ACC112 (cell line): ENCODE data around the gene GRM7.

Source experiments
- H2AFZ ChIP-seq: fragments of 200-600 bp; sonication (generic); one replicate; pipeline ENCODE4 v1.6.0; 2017; ENCODE audit warnings: antibody characterized with exemption, low read length; ENCODE audit not compliant: unreplicated experiment
- H3K27ac ChIP-seq: fragments of 200-600 bp; sonication (generic); 2 replicates; pipeline ENCODE4 v1.5.1; 2014; ENCODE audit warnings: low read depth, mild to moderate bottlenecking, antibody characterized with exemption, low read length, moderate library complexity
- H3K27me3 ChIP-seq: fragments of 200-600 bp; sonication (generic); 2 replicates; pipeline ENCODE4 v1.6.1; 2014; ENCODE audit warnings: mild to moderate bottlenecking, antibody characterized with exemption, low read length, moderate library complexity, mixed read lengths; ENCODE audit not compliant: insufficient read depth
- H3K36me3 ChIP-seq: fragments of 200-600 bp; sonication (generic); 2 replicates; pipeline ENCODE4 v1.6.1; 2016; ENCODE audit warnings: mild to moderate bottlenecking, antibody characterized with exemption, low read length, moderate library complexity, mixed read lengths; ENCODE audit not compliant: insufficient read depth
- H3K4me1 ChIP-seq: fragments of 200-600 bp; sonication (generic); one replicate; pipeline ENCODE4 v1.6.1; 2016; ENCODE audit warnings: low read length, mixed read lengths; ENCODE audit not compliant: insufficient read depth, unreplicated experiment, control insufficient read depth
- H3K4me3 ChIP-seq: fragments of 200-600 bp; sonication (generic); 2 replicates; pipeline ENCODE4 v1.5.1; 2014; ENCODE audit warnings: mild to moderate bottlenecking, low read depth, low read length
- H3K79me2 ChIP-seq: fragments of 200-600 bp; sonication (generic); one replicate; pipeline ENCODE4 v1.6.0; 2016; ENCODE audit warnings: low read length; ENCODE audit not compliant: control insufficient read depth, unreplicated experiment, insufficient read depth

The GRM7 gene

GRCh38 chr3:7112523-7113056 is 251.7 kb downstream of the GRM7 start:
- H3K4me1 ChIP-seq: no peaks in the 10 kb centered on the region
- H2AFZ ChIP-seq: no peak overlapping the region
- no peak overlapping the region for H3K4me3 ChIP-seq
- H3K79me2 ChIP-seq: no peaks in the 10 kb centered on the region
- H3K36me3 ChIP-seq: no peaks in the 10 kb centered on the region
- H3K27ac ChIP-seq: no peak overlapping the region
- no peaks in the 10 kb centered on the region for H3K27me3 ChIP-seq

DNA sequence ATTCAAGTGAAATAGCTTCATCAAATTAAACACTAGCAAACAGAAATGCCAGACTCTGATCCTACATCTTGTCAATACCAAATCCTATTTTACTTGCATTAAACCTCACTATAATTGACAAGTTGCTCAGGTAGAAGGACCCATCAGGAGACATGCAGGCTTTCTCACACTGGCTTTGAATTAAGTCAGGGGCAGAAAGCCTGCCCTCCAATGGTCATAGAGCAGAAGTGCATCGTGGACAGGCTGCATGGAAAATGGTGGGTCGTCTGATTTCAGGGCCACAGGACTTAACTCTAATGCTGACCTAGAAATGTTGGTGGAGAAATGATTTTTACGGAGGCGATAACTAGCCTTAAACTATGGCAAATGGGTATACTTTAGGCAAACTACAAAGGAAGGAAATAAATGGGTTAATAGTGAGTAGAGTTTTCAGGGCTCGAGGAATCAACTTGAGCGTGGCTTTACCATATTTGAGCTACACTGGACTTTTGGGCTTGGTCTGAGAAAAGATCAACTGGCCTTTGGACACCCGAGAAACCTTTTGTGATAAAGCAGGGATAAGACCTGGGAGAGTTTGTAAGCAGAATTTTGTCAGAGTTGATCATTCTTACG is 283.9 kb downstream of the GRM7 start:
- Histone ChIP-seq H3K27me3 (no peaks in the 10 kb centered on the region), H3K4me3 (no peak overlapping the region), H3K79me2 (no peaks in the 10 kb centered on the region), H3K27ac (no peak overlapping the region), H3K4me1 (no peaks in the 10 kb centered on the region), H2AFZ (no peak overlapping the region), H3K36me3 (no peaks in the 10 kb centered on the region)

GRCh38 chr3:7146529-7146928 is 285.6 kb downstream of the GRM7 start:
- Histone ChIP-seq H2AFZ (no peak overlapping the region), H3K79me2 (no peaks in the 10 kb centered on the region), H3K27me3 (no peaks in the 10 kb centered on the region), H3K36me3 (no peaks in the 10 kb centered on the region), H3K4me1 (no peaks in the 10 kb centered on the region), H3K27ac (no peak overlapping the region), H3K4me3 (no peak overlapping the region)

- Histone ChIP-seq H3K36me3 (no peaks in the 10 kb centered on the region), H3K4me3 (no peak overlapping the region), H3K4me1 (no peaks in the 10 kb centered on the region), H3K79me2 (no peaks in the 10 kb centered on the region), H2AFZ (no peak overlapping the region), H3K27me3 (no peaks in the 10 kb centered on the region), H3K27ac (no peak overlapping the region)
These were observed 297.6 kb downstream of the GRM7 start for GRCh38 chr3:7158516-7158915.

- Histone ChIP-seq H3K4me1 (no peaks in the 10 kb centered on the region), H3K27me3 (no peaks in the 10 kb centered on the region), H3K4me3 (no peak overlapping the region), H3K79me2 (no peaks in the 10 kb centered on the region), H3K27ac (no peak overlapping the region), H3K36me3 (no peaks in the 10 kb centered on the region), H2AFZ (no peak overlapping the region)
These were observed 299.8 kb downstream of the GRM7 start for GRCh38 chr3:7160689-7161088.

DNA sequence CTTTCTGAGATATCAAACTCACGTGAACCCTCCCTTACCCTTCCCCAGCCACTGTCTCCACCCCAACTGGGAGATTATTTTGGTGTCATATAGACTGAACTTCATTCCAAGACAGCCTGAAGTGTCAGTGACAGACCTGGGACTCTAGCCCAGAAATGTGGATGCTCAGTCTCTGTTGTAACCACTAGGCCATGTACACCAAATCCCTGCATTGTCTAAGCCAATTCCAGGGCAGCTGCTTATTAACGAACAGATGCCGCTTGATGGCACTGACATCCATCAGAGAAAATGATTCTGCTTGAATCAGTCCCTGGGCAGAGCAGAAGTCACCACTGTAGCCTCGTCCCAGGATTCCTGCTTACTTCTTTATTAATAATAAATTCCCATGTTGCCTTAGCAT is 305.5 kb downstream of the GRM7 start:
- H2AFZ ChIP-seq: no peak overlapping the region

DNA sequence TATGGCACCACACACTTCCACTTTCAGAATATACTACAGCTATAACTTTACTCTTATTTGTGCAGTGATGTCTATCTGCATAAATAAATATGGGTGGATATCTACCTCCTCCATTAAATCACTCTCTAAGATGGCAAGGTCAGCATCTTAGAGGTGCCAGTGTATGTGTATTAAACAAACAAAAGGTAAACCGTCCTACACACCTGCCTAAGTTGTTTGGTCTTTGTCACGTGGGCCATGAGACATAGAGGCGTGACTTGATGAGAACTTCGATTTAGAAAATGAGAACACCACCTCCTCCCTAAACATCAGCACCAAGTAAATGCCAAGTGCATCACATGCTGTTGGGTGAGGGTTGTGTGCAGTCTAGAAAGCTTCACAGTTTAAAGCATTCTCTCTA is 310.6 kb downstream of the GRM7 start:
- H3K4me3 ChIP-seq: no peak overlapping the region
- no peak overlapping the region for H2AFZ ChIP-seq
- H3K36me3 ChIP-seq: no peaks in the 10 kb centered on the region
- H3K27me3 ChIP-seq: no peaks in the 10 kb centered on the region
- no peaks in the 10 kb centered on the region for H3K4me1 ChIP-seq
- H3K79me2 ChIP-seq: no peaks in the 10 kb centered on the region
- no peak overlapping the region for H3K27ac ChIP-seq

More for the DNA sequence above, 305.5 kb downstream of the GRM7 start:
- H3K27me3 ChIP-seq: no peaks in the 10 kb centered on the region
- no peaks in the 10 kb centered on the region for H3K79me2 ChIP-seq
- no peak overlapping the region for H3K4me3 ChIP-seq
- no peaks in the 10 kb centered on the region for H3K36me3 ChIP-seq
- H3K4me1 ChIP-seq: no peaks in the 10 kb centered on the region
- no peak overlapping the region for H3K27ac ChIP-seq

DNA sequence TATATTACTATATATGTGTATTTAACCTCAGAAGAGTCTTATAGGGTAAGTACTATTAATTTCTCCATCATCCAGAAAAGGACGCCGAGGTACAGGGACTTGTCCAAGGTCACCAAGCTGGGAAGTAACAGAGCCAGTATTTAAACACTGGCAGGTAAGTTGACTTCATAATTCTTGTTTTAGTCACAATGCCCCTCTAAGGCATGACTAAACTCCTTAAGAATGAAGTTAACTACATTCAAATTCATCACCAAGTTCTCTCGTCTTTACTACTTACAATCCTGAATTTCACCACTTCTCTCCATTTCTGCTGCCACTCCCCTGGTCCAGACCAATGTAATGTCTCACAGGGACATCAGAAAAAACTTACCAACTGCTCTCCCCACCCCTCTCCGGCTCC is 312.1 kb downstream of the GRM7 start:
- Histone ChIP-seq H3K4me1 (no peaks in the 10 kb centered on the region), H3K4me3 (no peak overlapping the region), H3K79me2 (no peaks in the 10 kb centered on the region), H3K36me3 (no peaks in the 10 kb centered on the region), H3K27me3 (no peaks in the 10 kb centered on the region), H2AFZ (no peak overlapping the region), H3K27ac (no peak overlapping the region)

DNA sequence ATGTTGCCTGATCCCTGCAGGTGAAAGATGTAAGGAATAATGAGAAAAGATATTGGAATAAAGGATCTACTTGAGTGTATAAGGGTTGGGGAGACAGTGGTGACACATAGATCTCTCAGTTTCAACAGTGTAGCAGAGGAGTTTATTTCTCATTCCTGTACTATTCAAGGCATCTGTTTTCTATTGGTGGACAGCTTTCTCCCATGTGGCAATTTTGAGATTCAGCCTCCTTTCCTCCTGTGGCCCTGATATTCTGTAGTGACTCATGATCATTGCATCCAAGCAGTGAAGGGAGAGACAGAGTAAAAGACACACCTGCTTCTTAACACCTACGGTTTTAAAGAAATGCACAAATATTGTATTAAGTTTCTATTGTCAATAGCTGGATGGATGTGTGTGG is 327.6 kb downstream of the GRM7 start:
- no peak overlapping the region for H3K4me3 ChIP-seq

DNA sequence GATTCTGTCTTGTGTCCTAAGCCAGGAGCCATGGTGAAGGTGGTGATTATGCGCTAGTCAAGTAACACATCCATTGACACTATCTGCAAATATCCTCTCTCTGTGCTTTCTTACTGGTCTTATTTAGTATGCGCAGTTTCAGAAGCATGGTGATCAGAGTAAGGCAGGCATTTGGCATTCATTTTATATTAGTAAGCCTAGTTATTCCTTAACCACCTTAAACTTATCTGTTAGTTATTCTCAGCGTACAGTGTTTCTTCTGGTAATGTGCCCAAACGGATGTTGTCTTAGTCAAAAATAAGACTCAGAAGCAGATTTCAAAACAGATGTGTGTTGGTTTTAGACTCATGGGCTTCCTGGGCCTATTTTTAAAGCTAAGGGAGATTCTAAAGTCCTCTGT is 329.2 kb downstream of the GRM7 start:
- Histone ChIP-seq H2AFZ (no peak overlapping the region), H3K4me1 (no peaks in the 10 kb centered on the region), H3K4me3 (no peak overlapping the region), H3K36me3 (no peaks in the 10 kb centered on the region), H3K27ac (no peak overlapping the region), H3K79me2 (no peaks in the 10 kb centered on the region), H3K27me3 (no peaks in the 10 kb centered on the region)

More for the DNA sequence above, 327.6 kb downstream of the GRM7 start:
- Histone ChIP-seq H3K79me2 (no peaks in the 10 kb centered on the region), H3K36me3 (no peaks in the 10 kb centered on the region), H3K27me3 (no peaks in the 10 kb centered on the region), H2AFZ (no peak overlapping the region), H3K4me1 (no peaks in the 10 kb centered on the region), H3K27ac (no peak overlapping the region)

DNA sequence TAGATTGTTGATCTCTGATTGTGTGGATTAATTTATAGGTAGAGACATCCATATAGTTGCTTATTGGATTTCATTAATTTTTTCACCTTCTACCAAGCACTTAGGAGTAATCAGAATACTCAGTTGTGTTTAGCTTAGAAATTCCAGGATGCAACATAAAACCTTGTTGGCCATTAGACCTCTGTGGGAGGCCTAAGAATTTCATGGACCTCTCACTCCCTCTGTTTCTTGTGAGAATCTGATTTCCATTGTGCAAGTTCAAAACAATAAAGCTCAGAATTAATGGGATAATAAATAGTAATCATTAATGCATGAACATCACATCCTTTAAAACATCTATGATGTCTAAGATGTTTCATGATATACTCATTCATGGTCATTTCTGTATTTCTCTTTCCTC is 332.4 kb downstream of the GRM7 start:
- H3K4me3 ChIP-seq: no peak overlapping the region

More for the DNA sequence above, 332.4 kb downstream of the GRM7 start:
- Histone ChIP-seq H3K27ac (no peak overlapping the region), H3K27me3 (0 out of 2 replicates have a peak, but pooled peaks cover 4% of the 10 kb centered on the region), H3K4me1 (no peaks in the 10 kb centered on the region), H2AFZ (no peak overlapping the region), H3K36me3 (no peaks in the 10 kb centered on the region), H3K79me2 (no peaks in the 10 kb centered on the region)
